Uterus (tissue), 4 donors: ENCODE measurements around the gene SCD5. TPM values are rescaled to one million over a fixed set of nuclear protein-coding genes. Genes with fewer than 3 reads are reported as not detected.

Experiments
- DNase-seq, 2 donors: peaks; one replicate each; pipeline ENCODE4 v3.0.0-alpha.2; 2019 to 2020
- H3K27ac ChIP-seq, 2 donors: fragments of 200-600 bp; sonication (generic); 1 replicate in 1 of 2; 2 replicates in 1 of 2; pipeline ENCODE4 v1.5.1; 2016 to 2018
- H3K27me3 ChIP-seq, 2 donors: fragments of 200-600 bp; sonication (generic); one replicate each; pipeline ENCODE4 v1.5.1; 2018 to 2019; ENCODE audit warnings: control low read depth in 1 of 2
- H3K36me3 ChIP-seq, 2 donors: fragments of 200-600 bp; sonication (generic); one replicate each; pipeline ENCODE4 v1.5.1; 2019; ENCODE audit warnings: control low read depth in 1 of 2
- H3K4me1 ChIP-seq, 2 donors: fragments of 200-600 bp; sonication (generic); one replicate each; pipeline ENCODE4 v1.5.1; 2018 to 2019; ENCODE audit warnings: control low read depth in 1 of 2
- H3K4me3 ChIP-seq, 2 donors: fragments of 200-600 bp; sonication (generic); 1 replicate in 1 of 2; 2 replicates in 1 of 2; pipeline ENCODE4 v1.5.1; 2018 to 2019; ENCODE audit warnings: mild to moderate bottlenecking in 1 of 2
- H3K9me3 ChIP-seq, 2 donors: fragments of 200-600 bp; sonication (generic); one replicate each; pipeline ENCODE4 v1.5.1; 2019; ENCODE audit warnings: control low read depth in 1 of 2
- CTCF ChIP-seq, 4 experiments: fragments of 200-600 bp in 2 of 4; fragments of 450-650 bp in 2 of 4; sonication (generic) in 2 of 4; IDR thresholded peaks; one replicate each; pipeline ENCODE4 v1.5.1; 2016 to 2019; ENCODE audit warnings: antibody characterized with exemption in 4 of 4, mild to moderate bottlenecking in 2 of 4, moderate library complexity in 1 of 4
- POLR2A ChIP-seq, 2 donors: fragments of 450-650 bp; IDR thresholded peaks; one replicate each; pipeline ENCODE4 v1.6.1; 2016; ENCODE audit warnings: antibody characterized with exemption in 2 of 2, mild to moderate bottlenecking in 1 of 2, moderate library complexity in 1 of 2
- intact Hi-C: fragments of 100-400 bp; cut with DNase I; formaldehyde crosslinking; loops from one replicate; pipeline ENCODE4 v1.15.1; 2023; ENCODE audit warnings: low total_unique reads
- total RNA-seq, 4 donors: library from RNA; depleted of rRNA in 3 of 4; stranded (reverse); fragments of >200 nt in 3 of 4; gene quantifications; one replicate each; pipeline versions ENCODE4 v1.1.0 to v1.2.4, GENCODE V29; 2014 to 2023
- donor health status: DM: yes; HTN: yes; CAD: no.

Gene SCD5
- total RNA-seq, 4 donors from 2014 or later, result 4.1 to 30.3 (median 7.8) TPM

- DNase-seq, result no peak
- Histone ChIP-seq H3K4me3 (no peak overlapping the region), H3K4me1 (no peaks in the 10 kb centered on the region), H3K9me3 (no peaks in the 10 kb centered on the region), H3K27me3 (no peaks in the 10 kb centered on the region), H3K36me3 (no peaks in the 10 kb centered on the region), H3K27ac (no peak overlapping the region)
- no peak for TF ChIP-seq CTCF (IDR thresholded peaks at IDR 0.05)
- no peak for TF ChIP-seq POLR2A (IDR thresholded peaks at IDR 0.05)
- intact Hi-C loops, result no loop called here
Measured at GRCh38 chr4:82623121-82623683, 175.4 kb downstream of the SCD5 start.

GRCh38 chr4:82621251-82621650 lies 177.3 kb downstream of the SCD5 start:
- no peaks in the 10 kb centered on the region for H3K27me3 ChIP-seq
- TF ChIP-seq POLR2A (IDR thresholded peaks at IDR 0.05) (no peak), CTCF (IDR thresholded peaks at IDR 0.05) (no peak)
- no peak for DNase-seq
- no peak overlapping the region for H3K27ac ChIP-seq
- H3K9me3 ChIP-seq, result no peaks in the 10 kb centered on the region
- no peak overlapping the region for H3K4me3 ChIP-seq
- H3K4me1 ChIP-seq, result no peaks in the 10 kb centered on the region
- intact Hi-C loops, result no loop called here
- no peaks in the 10 kb centered on the region for H3K36me3 ChIP-seq

- intact Hi-C loops, result no loop called here
- TF ChIP-seq POLR2A (IDR thresholded peaks at IDR 0.05), result no peak
- no peak for TF ChIP-seq CTCF (IDR thresholded peaks at IDR 0.05)
- Histone ChIP-seq H3K27me3 (no peaks in the 10 kb centered on the region), H3K36me3 (no peaks in the 10 kb centered on the region), H3K4me1 (no peaks in the 10 kb centered on the region), H3K27ac (no peak overlapping the region), H3K4me3 (no peak overlapping the region), H3K9me3 (no peaks in the 10 kb centered on the region)
- no peak for DNase-seq
Measured at GRCh38 chr4:82620126-82620735, 178.4 kb downstream of the SCD5 start.

- Histone ChIP-seq H3K9me3 (no peaks in the 10 kb centered on the region), H3K4me3 (no peak overlapping the region), H3K4me1 (no peaks in the 10 kb centered on the region), H3K27ac (no peak overlapping the region), H3K36me3 (no peaks in the 10 kb centered on the region), H3K27me3 (no peaks in the 10 kb centered on the region)
- TF ChIP-seq POLR2A (IDR thresholded peaks at IDR 0.05) (no peak), CTCF (IDR thresholded peaks at IDR 0.05) (no peak)
- no peak for DNase-seq
- intact Hi-C loops, result no loop called here
Measured at GRCh38 chr4:82618103-82618720, 180.4 kb downstream of the SCD5 start.

GRCh38 chr4:82614838-82615449 lies 183.7 kb downstream of the SCD5 start:
- Histone ChIP-seq H3K36me3 (no peaks in the 10 kb centered on the region), H3K4me1 (no peaks in the 10 kb centered on the region), H3K27me3 (no peaks in the 10 kb centered on the region), H3K4me3 (no peak overlapping the region), H3K9me3 (no peaks in the 10 kb centered on the region), H3K27ac (no peak overlapping the region)
- TF ChIP-seq CTCF (IDR thresholded peaks at IDR 0.05) (no peak), POLR2A (IDR thresholded peaks at IDR 0.05) (no peak)
- DNase-seq, result no peak
- intact Hi-C loops, result no loop called here
